Mucosa of descending colon (tissue), 3 donors: ENCODE measurements around the gene BLTP1. TPM values are rescaled to one million over a fixed set of nuclear protein-coding genes. Genes with fewer than 3 reads are reported as not detected.
A peak's percentile ranks its signal among the peaks of the same experiment; 100 is the strongest.

ENCODE experiments used
- ATAC-seq: fragments of 200-7000 bp; cut with Tn5 transposase; one replicate; pipeline ENCODE4 v1.9.1; 2020; ENCODE audit warnings: mild to moderate bottlenecking, moderate library complexity
- DNase-seq, 3 donors: peaks; one replicate each; pipeline ENCODE4 v3.0.0-alpha.2; 2020
- H3K36me3 ChIP-seq: fragments of 200-600 bp; one replicate; pipeline ENCODE4 v1.8.0; 2021; ENCODE audit warnings: low read depth, mild to moderate bottlenecking
- H3K4me1 ChIP-seq: fragments of 200-600 bp; one replicate; pipeline ENCODE4 v1.8.0; 2021; ENCODE audit warnings: low read depth, mild to moderate bottlenecking
- H3K4me3 ChIP-seq: fragments of 200-600 bp; one replicate; pipeline ENCODE4 v1.8.0; 2021; ENCODE audit warnings: mild to moderate bottlenecking
- H3K9me3 ChIP-seq: fragments of 200-600 bp; one replicate; pipeline ENCODE4 v1.8.0; 2021; ENCODE audit warnings: mild to moderate bottlenecking
- CTCF ChIP-seq: fragments of 200-600 bp; IDR thresholded peaks from one replicate; pipeline ENCODE4 v1.8.0; 2022; ENCODE audit warnings: antibody characterized with exemption, mild to moderate bottlenecking
- intact Hi-C, 2 donors: fragments of 100-400 bp; cut with DNase I in 1 of 2; cut with micrococcal nuclease in 1 of 2; formaldehyde crosslinking; loops; one replicate each; pipeline versions ENCODE4 v1.11.0 to v1.11.1; 2022; cut with DNase I, micrococcal nuclease
- total RNA-seq, 3 donors: library from RNA; stranded (reverse); fragmentation: NEBNext Ultra II Directional in 2 of 3; extraction: Animal tissue kit (Norgen Biotek cat#: 25700) in 2 of 3; gene quantifications; one replicate each; pipeline versions ENCODE4 v1.2.1 to v1.2.4, GENCODE V29; 2021 to 2023
- donor health status: DM: no; HTN: no; CAD: no; lungs with moderate emphysema.
- donor health status: DM: no; HTN: no; CAD: no.
- donor health status: DM: no; HTN: yes; CAD: no.

BLTP1 gene
- total RNA-seq, 3 donors from 2014 or later = 65.0 to 108 (median 84.7) TPM

GRCh38 chr4:122156819-122157218 lies 4.7 kb downstream of the BLTP1 start:
- no peaks in the 10 kb centered on the region for H3K36me3 ChIP-seq
- H3K4me3 ChIP-seq = no peak overlapping the region
- ATAC-seq (no peak), DNase-seq (no peak)
- no peaks in the 10 kb centered on the region for H3K9me3 ChIP-seq
- peaks cover 8% of the 10 kb centered on the region for H3K4me1 ChIP-seq
- TF ChIP-seq CTCF = no peak
- intact Hi-C loops = no loop called here

- H3K4me3 ChIP-seq = no peak overlapping the region
- peaks cover 12% of the 10 kb centered on the region for H3K4me1 ChIP-seq
- DNase-seq (no peak), ATAC-seq (peak; percentile 71)
- no peak for TF ChIP-seq CTCF
- intact Hi-C loops = no loop called here
- H3K36me3 ChIP-seq = no peaks in the 10 kb centered on the region
- H3K9me3 ChIP-seq = no peaks in the 10 kb centered on the region
Measured at GRCh38 chr4:122163301-122163700, 11.2 kb downstream of the BLTP1 start.

DNA sequence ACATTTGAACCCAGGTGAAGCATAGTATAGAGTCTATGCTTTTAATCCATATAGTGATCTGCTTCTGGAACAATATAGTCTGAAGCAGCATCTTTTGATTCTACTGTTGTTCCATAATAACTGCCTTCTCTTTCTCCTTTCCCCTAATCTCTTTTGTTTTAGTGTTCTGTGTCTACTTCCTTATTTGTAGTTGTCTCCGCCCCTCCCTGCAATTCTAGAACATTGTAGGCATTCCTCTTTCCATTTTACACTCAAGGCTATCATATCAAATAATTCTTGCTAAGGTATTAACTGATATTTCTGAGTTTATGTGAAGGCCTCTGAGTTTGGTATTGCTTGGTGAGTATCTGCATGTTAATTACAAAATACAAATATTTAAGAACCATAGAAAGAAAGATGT lies 11.6 kb downstream of the BLTP1 start:
- TF ChIP-seq CTCF = no peak
- Histone ChIP-seq H3K4me3 (no peak overlapping the region), H3K36me3 (no peaks in the 10 kb centered on the region), H3K4me1 (peaks cover 12% of the 10 kb centered on the region), H3K9me3 (no peaks in the 10 kb centered on the region)
- intact Hi-C loops = no loop called here
- DNase-seq (peak in 1 of 3 donors; percentile 50), ATAC-seq (peak; percentile 92)

DNA sequence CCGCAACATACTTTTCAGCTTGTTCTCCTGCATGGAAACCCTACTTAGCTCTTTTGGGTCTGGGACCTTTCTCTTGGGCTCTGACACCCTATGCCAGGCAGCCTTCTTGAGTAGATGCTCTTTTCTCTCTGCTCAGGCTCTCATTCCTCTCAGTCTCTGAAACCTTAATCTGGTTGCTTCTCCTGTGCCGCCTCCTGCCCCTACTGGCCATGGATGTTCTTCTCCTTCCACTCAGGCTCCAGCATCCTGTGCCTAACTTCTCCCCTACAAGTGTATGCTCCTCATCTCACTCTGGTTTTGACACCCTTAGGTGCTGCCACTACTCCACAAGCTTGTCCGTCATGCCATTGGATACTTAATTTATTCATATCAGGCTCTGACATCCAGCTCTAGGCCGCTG lies 15.2 kb downstream of the BLTP1 start:
- Histone ChIP-seq H3K4me3 (no peak overlapping the region), H3K36me3 (no peaks in the 10 kb centered on the region), H3K9me3 (no peaks in the 10 kb centered on the region), H3K4me1 (peaks cover 12% of the 10 kb centered on the region)
- intact Hi-C loops = no loop called here
- TF ChIP-seq CTCF = no peak
- ATAC-seq = no peak
- DNase-seq = no peak

- no peak for ATAC-seq
- Histone ChIP-seq H3K4me1 (no peaks in the 10 kb centered on the region), H3K9me3 (no peaks in the 10 kb centered on the region), H3K36me3 (no peaks in the 10 kb centered on the region), H3K4me3 (no peak overlapping the region)
- no peak for DNase-seq
- intact Hi-C loops = no loop called here
- no peak for TF ChIP-seq CTCF
Measured at GRCh38 chr4:122170775-122171174, 18.6 kb downstream of the BLTP1 start.

- ATAC-seq (no peak), DNase-seq (no peak)
- Histone ChIP-seq H3K36me3 (no peaks in the 10 kb centered on the region), H3K4me1 (no peaks in the 10 kb centered on the region), H3K9me3 (no peaks in the 10 kb centered on the region), H3K4me3 (no peak overlapping the region)
- TF ChIP-seq CTCF = no peak
- intact Hi-C loops = no loop called here
Measured at GRCh38 chr4:122171323-122171722, 19.2 kb downstream of the BLTP1 start.
